ENCODE results near the gene ATP6V0E2. TPM values are rescaled to one million over a fixed set of nuclear protein-coding genes. Genes with fewer than 3 reads are reported as not detected.

Gene ATP6V0E2
- total RNA-seq = 10 to 100 TPM; 20.1 to 35.6 (median 30.7) TPM

GRCh38 chr7:149873074-149873969 lies at the start of gene ATP6V0E2:
Gene ATP6V0E2 (plus strand): TSS chr7:149873969. CDS start chr7:149874066, 97 bp downstream.
- peak; percentile 50 for TF ChIP-seq POLR2AphosphoS5 (IDR thresholded peaks at IDR 0.05)
- TF ChIP-seq POLR2A (IDR thresholded peaks at IDR 0.05) = peak in 1 of 2 donors; percentile 46
- TF ChIP-seq EP300 (IDR thresholded peaks at IDR 0.05) = no peak
- TF ChIP-seq CTCF (IDR thresholded peaks at IDR 0.05) = peak in 1 of 4 experiments; percentile 11
- WGBS, 2 donors (ENCODE audit: low coverage in 1 of 2) = 0 to 17% methylated on average over 1 to 3 of the region's 93 CpGs
- H3K27me3 ChIP-seq = no peaks in the 10 kb centered on the region
- ATAC-seq = peak; percentile 96
- H3K36me3 ChIP-seq = peaks cover 0 to 27% of the 10 kb centered on the region in 2 donors
- H3K4me3 ChIP-seq = peak within 1 kb of the TSS; percentile 53 to 95
- H3K4me1 ChIP-seq = peaks cover 0 to 32% (median 9%) of the 10 kb centered on the region in 3 donors
- peak within 1 kb of the TSS; percentile 78 to 97 (median 96) for H3K27ac ChIP-seq
- H3K9me3 ChIP-seq = no peaks in the 10 kb centered on the region

- Histone ChIP-seq H3K4me1 (no peaks in the 10 kb centered on the region), H3K36me3 (no peaks in the 10 kb centered on the region), H3K27me3 (no peaks in the 10 kb centered on the region), H3K27ac (no peak overlapping the region), H3K9me3 (no peaks in the 10 kb centered on the region), H3K4me3 (no peak overlapping the region)
- no CpG with 5 or more reads among the region's 13 CpGs for WGBS, 2 donors (ENCODE audit: low coverage in 1 of 2)
- TF ChIP-seq POLR2AphosphoS5 (IDR thresholded peaks at IDR 0.05) (no peak), EP300 (IDR thresholded peaks at IDR 0.05) (no peak), POLR2A (IDR thresholded peaks at IDR 0.05) (no peak), CTCF (IDR thresholded peaks at IDR 0.05) (no peak)
- no peak for ATAC-seq
Observed at GRCh38 chr7:149824301-149824741, 49.4 kb upstream of the ATP6V0E2 start.

- no peaks in the 10 kb centered on the region for H3K9me3 ChIP-seq
- ATAC-seq = no peak
- H3K27ac ChIP-seq = no peak overlapping the region
- H3K4me3 ChIP-seq = no peak overlapping the region
- H3K36me3 ChIP-seq = no peaks in the 10 kb centered on the region
- H3K4me1 ChIP-seq = no peaks in the 10 kb centered on the region
- H3K27me3 ChIP-seq = no peaks in the 10 kb centered on the region
- 86% methylated on average over 6 of the region's 19 CpGs; no CpG with 5 or more reads in 1 of the 2 donors for WGBS, 2 donors (ENCODE audit: low coverage in 1 of 2)
- TF ChIP-seq POLR2AphosphoS5 (IDR thresholded peaks at IDR 0.05) = no peak
Observed at GRCh38 chr7:149824748-149825566, 48.8 kb upstream of the ATP6V0E2 start.

DNA sequence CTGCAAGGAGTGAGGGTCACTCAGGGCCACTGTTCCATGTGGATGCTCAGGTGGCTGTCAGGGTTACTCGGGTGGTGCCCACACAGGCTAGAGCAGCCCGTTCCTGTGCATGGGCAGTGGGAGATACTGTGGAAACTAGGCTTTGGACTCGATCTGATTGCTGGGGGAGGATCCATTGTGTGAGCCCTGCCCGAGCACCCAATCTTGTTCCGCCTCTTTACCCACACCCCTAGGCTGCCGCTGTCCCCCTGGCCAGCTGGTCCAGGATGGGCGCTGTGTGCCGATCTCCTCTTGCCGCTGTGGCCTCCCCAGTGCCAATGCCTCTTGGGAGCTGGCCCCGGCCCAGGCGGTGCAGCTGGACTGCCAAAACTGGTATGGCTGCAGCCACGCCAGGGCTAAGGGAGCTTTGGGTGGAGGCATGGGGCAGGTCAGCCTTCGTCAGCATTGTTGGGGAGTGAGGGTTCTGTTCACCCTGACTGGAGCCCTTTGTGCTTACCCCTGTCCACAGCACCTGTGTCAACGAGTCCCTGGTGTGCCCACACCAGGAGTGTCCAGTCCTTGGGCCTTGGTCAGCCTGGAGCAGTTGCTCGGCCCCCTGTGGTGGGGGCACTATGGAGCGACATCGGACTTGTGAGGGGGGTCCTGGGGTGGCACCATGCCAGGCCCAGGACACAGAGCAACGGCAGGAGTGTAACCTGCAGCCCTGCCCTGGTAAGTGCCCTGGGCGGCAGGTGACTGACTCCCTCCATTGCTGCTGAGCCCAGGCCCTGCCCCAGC lies 48.0 kb upstream of the ATP6V0E2 start:
- Histone ChIP-seq H3K27me3 (peaks cover 5% of the 10 kb centered on the region), H3K36me3 (no peaks in the 10 kb centered on the region), H3K4me3 (no peak overlapping the region), H3K27ac (no peak overlapping the region), H3K9me3 (no peaks in the 10 kb centered on the region), H3K4me1 (no peaks in the 10 kb centered on the region)
- WGBS, 2 donors (ENCODE audit: low coverage in 1 of 2) = no CpG with 5 or more reads among the region's 19 CpGs
- no peak for ATAC-seq
- no peak for TF ChIP-seq EP300 (IDR thresholded peaks at IDR 0.05)
- no peak for TF ChIP-seq POLR2AphosphoS5 (IDR thresholded peaks at IDR 0.05)
- TF ChIP-seq CTCF (IDR thresholded peaks at IDR 0.05) = no peak
- no peak for TF ChIP-seq POLR2A (IDR thresholded peaks at IDR 0.05)

Measured in gastroesophageal sphincter (tissue), 4 donors.